NCI-H748 treated with DMSO at 0.1 percent for 48 hours (cell line): Measurements from ENCODE around the gene NLRC5.
"Not testable (repeated sequence)": the region's sequence is repeated elsewhere in the genome, so short reads cannot be mapped to it uniquely, and the experiment has no call there.

Experiments
- DNase-seq: peaks from one replicate; lab custom pipeline; 2025; lab: John Stamatoyannopoulos, UW

NLRC5 gene

GRCh38 chr16:56964243-56965148 is 24.9 kb upstream of the NLRC5 start:
- DNase-seq = no peak

DNA sequence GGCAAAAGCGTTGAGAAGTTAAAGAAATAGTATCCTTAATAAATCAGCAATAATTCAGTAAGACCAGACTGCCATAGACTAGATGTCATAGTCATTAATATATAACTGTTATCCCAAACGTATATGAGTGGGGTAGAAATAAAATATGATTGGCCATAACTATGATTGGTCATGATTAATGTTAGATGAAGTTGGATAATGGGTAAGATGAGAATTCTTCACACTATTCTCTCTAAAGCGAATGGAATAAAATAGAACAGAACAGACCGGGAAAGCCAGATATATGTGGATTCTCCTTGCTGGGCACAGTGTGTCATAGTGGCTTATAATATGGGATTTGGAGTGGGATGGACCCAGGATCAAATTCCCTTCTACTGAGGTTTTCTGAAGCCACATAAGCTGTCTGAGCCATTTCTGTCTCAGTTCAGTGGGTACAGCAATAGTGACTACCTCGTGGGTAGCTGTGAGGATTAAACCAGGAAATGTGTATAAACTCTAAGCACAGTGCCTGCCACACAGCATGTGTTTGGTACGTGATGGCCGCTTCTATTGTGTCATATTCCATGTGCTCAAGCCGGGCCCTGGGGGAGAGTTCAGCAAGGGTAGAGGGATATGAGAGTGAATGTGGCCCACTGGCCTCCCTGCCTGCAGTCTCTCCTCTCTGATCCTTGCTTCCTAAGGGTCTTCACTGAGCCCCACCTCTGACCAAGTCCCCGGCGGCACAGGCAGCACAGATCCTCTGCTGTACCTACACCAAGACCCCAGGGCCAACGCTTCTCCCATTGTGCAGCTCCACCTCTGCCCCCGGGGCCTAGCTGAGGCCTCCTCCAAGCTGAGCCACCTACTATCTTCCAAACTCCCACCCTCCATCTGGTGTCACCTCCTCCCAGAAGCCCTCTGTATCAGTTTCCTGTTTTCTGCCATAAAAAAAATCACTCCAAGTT is 23.9 kb upstream of the NLRC5 start:
- no peak for DNase-seq

- no peak for DNase-seq
Measured at GRCh38 chr16:56966093-56966475, 23.3 kb upstream of the NLRC5 start.

DNA sequence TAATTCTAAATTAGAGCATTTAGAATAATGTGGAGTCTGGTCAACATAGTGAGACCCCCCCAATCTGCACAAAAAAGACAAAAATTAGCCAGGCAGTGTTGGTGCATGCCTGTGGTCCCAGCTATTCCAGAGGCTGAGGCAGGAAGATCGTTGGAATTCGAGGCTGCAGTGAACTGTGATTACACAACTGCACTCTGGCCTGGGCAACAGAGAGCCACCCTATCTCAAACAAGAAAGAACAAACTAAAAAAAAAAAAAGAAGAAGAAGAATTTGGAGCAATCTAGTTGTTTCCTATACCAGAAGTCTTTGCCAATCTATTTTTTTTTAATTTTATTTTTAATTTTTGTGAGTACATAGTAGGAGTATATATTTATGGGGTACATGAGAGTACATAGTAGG is 21.6 kb upstream of the NLRC5 start:
- no peak for DNase-seq

DNA sequence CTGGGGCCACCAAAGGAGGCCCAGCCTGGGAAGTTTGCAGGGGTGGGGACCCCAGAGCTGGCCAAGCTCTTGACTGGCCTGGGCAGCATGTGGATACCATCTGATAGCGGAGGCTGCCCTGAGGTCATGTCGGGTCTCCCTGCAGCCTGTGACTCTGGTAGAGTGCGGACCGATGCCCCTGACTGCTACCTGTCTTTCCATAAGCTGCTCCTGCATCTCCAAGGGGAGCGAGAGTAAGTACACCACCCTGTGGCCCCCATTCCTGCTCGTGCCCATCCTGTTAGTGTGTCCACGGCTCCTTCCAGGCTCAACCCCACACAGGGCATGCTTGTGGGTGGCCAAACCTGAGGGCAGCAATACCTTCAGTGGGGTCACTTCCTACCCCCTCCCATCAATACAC is 19.6 kb upstream of the NLRC5 start:
- DNase-seq = no peak

GRCh38 chr16:56970934-56971767 is 18.2 kb upstream of the NLRC5 start:
- DNase-seq = no peak

DNA sequence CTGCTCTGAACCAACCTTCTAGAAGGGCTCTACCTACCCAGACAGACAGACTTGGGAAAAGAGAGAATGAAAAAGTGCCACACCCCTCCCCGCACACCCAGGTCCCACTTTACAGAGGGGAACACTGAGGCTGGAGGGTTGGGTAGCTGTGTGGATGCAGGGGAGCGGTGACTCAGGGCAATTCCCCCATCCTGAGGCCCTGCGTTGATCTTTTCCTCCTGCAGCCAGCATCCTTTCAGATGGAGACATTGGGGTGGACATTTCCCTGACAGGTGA is 17.7 kb upstream of the NLRC5 start:
- DNase-seq = no peak

DNA sequence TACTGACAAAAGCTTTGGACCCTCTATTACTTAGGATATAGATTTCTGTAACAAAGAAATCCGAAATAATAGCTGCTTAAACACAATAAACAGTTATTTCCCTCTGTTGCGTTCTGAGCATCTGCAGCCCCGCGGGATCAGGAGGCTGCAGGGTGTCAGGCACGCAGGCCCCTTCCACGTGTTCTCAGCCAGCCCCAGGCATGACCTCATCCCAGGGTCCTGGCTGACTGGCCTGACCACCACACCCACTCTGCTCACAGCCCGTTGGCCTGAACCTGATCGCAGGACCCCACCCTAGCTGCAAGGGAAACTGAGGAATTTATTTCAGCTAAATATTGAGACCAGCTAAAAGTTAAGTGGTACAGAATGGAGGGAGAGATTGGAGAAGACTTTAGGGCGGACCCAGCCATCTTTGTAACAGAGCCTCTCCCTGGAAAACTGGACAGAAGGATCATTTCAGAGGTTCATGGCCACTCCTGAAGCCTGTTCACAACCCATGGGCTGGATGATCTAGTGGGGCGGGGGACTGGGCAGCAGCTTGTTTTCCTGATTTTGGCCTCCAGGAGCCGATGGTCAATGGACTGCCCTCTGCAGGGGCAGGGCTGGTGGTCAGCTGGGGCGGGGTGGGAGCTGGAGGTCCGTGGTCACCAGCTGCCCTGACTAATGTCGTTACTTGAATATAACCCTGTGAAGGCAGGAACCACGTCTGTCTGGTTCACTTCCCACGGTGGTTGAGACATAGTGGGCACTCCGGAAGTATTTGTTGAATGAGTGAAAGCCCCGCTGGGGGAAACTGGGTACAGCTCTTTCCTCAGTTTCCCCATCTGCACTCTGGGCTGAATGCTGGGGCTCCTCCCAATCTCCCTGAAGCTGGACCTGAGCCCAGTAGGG is 16.7 kb upstream of the NLRC5 start:
- no peak for DNase-seq

- no peak for DNase-seq
Measured at GRCh38 chr16:56973294-56973689, 16.1 kb upstream of the NLRC5 start.

- not testable (repeated sequence) for DNase-seq
Measured at GRCh38 chr16:56973899-56974298, 15.5 kb upstream of the NLRC5 start.

- no peak for DNase-seq
Measured at GRCh38 chr16:56974549-56975300, 14.6 kb upstream of the NLRC5 start.

GRCh38 chr16:56975714-56976113 is 13.6 kb upstream of the NLRC5 start:
- DNase-seq = no peak

- DNase-seq = no peak
Measured at GRCh38 chr16:56977216-56977615, 12.1 kb upstream of the NLRC5 start.

- no peak for DNase-seq
Measured at GRCh38 chr16:56977823-56978430, 11.4 kb upstream of the NLRC5 start.

GRCh38 chr16:56980201-56980535 is 9.2 kb upstream of the NLRC5 start:
- no peak for DNase-seq

GRCh38 chr16:56980792-56981724 is 8.3 kb upstream of the NLRC5 start:
- DNase-seq = no peak

DNA sequence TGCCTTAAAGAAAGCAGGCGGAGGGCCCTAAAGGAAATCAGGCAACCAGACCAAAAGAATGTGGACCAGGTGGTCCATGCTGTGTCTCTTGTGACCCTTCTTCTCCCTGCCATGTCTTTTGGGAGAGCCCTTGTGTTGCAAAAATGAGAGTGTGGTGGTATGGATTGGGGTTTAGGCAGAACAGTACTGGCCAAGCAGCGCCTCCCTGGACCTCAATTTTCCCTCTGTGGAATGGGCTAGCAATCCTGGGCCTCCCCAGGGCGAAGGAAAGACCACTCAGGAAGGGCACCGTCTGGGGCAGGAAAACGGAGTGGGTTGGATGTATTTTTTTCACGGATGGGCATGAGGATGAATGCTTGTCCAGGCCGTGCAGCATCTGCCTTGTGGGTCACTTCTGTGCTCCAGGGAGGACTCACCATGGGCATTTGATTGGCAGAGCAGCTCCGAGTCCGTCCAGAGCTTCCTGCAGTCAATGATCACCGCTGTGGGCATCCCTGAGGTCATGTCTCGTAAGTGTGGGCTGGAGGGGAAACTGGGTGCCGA is 7.6 kb upstream of the NLRC5 start:
- DNase-seq = no peak

DNA sequence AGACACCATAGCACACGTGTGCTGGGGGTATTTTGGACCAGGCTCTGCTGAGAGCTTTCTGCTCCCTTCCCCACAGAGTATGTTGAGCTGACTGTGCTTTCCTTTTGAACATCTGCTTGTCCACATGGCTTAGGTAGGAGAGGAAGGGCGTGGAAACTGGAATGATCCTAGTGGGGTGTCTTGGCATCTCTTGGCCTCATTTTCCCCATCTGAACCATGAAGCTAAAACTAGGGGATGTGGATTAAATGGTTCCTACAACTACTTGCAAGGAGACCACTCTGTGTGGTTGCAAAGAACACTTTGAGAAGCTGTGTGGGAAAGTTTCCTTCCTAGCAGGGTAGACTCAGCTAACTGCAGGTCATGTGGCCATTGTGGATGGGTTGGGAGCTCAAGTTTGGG is 6.7 kb upstream of the NLRC5 start:
- DNase-seq = no peak
